SK-N-SH (cell line): ENCODE measurements around the gene TBC1D17. TPM values are rescaled to one million over a fixed set of nuclear protein-coding genes. Genes with fewer than 3 reads are reported as not detected.

Source experiments
- CTCF ChIA-PET: fragments of 300-600, 350-600 bp; formaldehyde crosslinking; extraction: SDS; loops from one replicate; lab custom pipeline; 2021; lab: Yijun Ruan, JAX
- POLR2A ChIA-PET: fragments of 350-600 bp; sonication (Branson Sonifier 250); formaldehyde crosslinking; extraction: SDS; loops from one replicate; lab custom pipeline; 2020; ENCODE audit warnings: antibody characterized with exemption, inconsistent platforms; lab: Yijun Ruan, JAX
- DNase-seq: peaks from one replicate; pipeline ENCODE4 v3.0.0; 2012
- H2AFZ ChIP-seq: fragments of 200-600 bp; sonication (generic); 2 replicates; pipeline ENCODE4 v1.8.1; 2016; ENCODE audit warnings: antibody characterized with exemption, mild to moderate bottlenecking, low read depth
- H3F3A ChIP-seq: fragments of 200-600 bp; sonication (generic); replicated peaks from 2 replicates; pipeline ENCODE3; 2016; ENCODE audit warnings: antibody characterized with exemption, mild to moderate bottlenecking; ENCODE audit not compliant: insufficient read depth
- H3K27ac ChIP-seq, 2 experiments: fragments of 200-500 bp in 1 of 2; fragments of 200-600 bp in 1 of 2; sonication (Bioruptor generic) in 1 of 2; sonication (generic), shearing (Covaris generic) in 1 of 2; 2 replicates each; pipeline versions ENCODE4 v1.5.1 to v1.6.1; 2014 to 2016; ENCODE audit warnings: low read depth in 2 of 2, inconsistent platforms in 1 of 2, low read length in 1 of 2, mild to moderate bottlenecking in 1 of 2, mixed read lengths in 1 of 2
- H3K27me3 ChIP-seq: fragments of 200-600 bp; sonication (generic), shearing (Covaris generic); 2 replicates; pipeline ENCODE4 v1.6.1; 2016; ENCODE audit warnings: mixed run types; ENCODE audit not compliant: insufficient read depth
- H3K36me3 ChIP-seq, 2 experiments: fragments of 200-500 bp in 1 of 2; fragments of 200-600 bp in 1 of 2; sonication (Bioruptor generic) in 1 of 2; sonication (generic) in 1 of 2; replicated peaks in 1 of 2; 2 replicates each; pipeline versions ENCODE3 to v1.5.1; 2014 to 2016; ENCODE audit warnings: low read length in 1 of 2, mild to moderate bottlenecking in 1 of 2; ENCODE audit not compliant: insufficient read depth in 2 of 2, control insufficient read depth in 1 of 2
- H3K4me1 ChIP-seq, 2 experiments: fragments of 200-500 bp in 1 of 2; fragments of 200-600 bp in 1 of 2; sonication (Bioruptor generic) in 1 of 2; sonication (generic), shearing (Covaris generic) in 1 of 2; 2 replicates each; pipeline versions ENCODE4 v1.5.1 to v1.6.1; 2014 to 2016; ENCODE audit warnings: low read depth in 1 of 2, low read length in 1 of 2, mixed run types in 1 of 2; ENCODE audit not compliant: insufficient read depth in 2 of 2, control insufficient read depth in 1 of 2
- H3K4me2 ChIP-seq: fragments of 200-600 bp; sonication (generic), shearing (Covaris generic); 2 replicates; pipeline ENCODE4 v1.6.1; 2017; ENCODE audit warnings: mixed run types
- H3K4me3 ChIP-seq, 2 experiments: fragments of 200-500 bp in 1 of 2; fragments of 200-600 bp in 1 of 2; sonication (Bioruptor generic) in 1 of 2; sonication (generic), shearing (Covaris generic) in 1 of 2; 2 replicates each; pipeline versions ENCODE4 v1.5.1 to v1.8.1; 2014 to 2016; ENCODE audit warnings: low read depth in 2 of 2, inconsistent platforms in 1 of 2, low read length in 1 of 2, mild to moderate bottlenecking in 1 of 2, mixed read lengths in 1 of 2, moderate library complexity in 1 of 2
- H3K79me2 ChIP-seq: fragments of 200-600 bp; sonication (generic); 2 replicates; pipeline ENCODE4 v1.8.1; 2017; ENCODE audit warnings: mild to moderate bottlenecking; ENCODE audit not compliant: insufficient read depth
- H3K9ac ChIP-seq: fragments of 200-600 bp; sonication (generic); 2 replicates; pipeline ENCODE4 v1.6.1; 2017; ENCODE audit warnings: mixed run types
- H3K9me2 ChIP-seq: fragments of 200-600 bp; sonication (generic); 2 replicates; pipeline ENCODE4 v1.6.1; 2017; ENCODE audit warnings: mixed run types
- H3K9me3 ChIP-seq: fragments of 200-600 bp; sonication (generic); 2 replicates; pipeline ENCODE4 v1.6.1; 2017; ENCODE audit warnings: mixed run types, mild to moderate bottlenecking, moderate library complexity
- H4K20me1 ChIP-seq: fragments of 200-600 bp; sonication (generic); 2 replicates; pipeline ENCODE4 v1.6.1; 2017; ENCODE audit warnings: mild to moderate bottlenecking, mixed run types; ENCODE audit not compliant: insufficient read depth
- CHD2 ChIP-seq: fragments of 150-350 bp; IDR thresholded peaks from 2 replicates; pipeline ENCODE4 v1.6.1; 2018; ENCODE audit warnings: low read length; ENCODE audit not compliant: partially characterized antibody
- FOSL2 ChIP-seq: IDR thresholded peaks from 2 replicates; pipeline ENCODE4 v1.4.0; 2012; ENCODE audit warnings: low read depth, mild to moderate bottlenecking, moderate library complexity, borderline replicate concordance
- MXI1 ChIP-seq: IDR thresholded peaks from 2 replicates; pipeline ENCODE4 v1.6.1; 2012; ENCODE audit warnings: mild to moderate bottlenecking, low read depth, low read length, improper control_type of control experiment
- NRF1 ChIP-seq: IDR thresholded peaks from 2 replicates; pipeline ENCODE4 v1.6.1; 2012; ENCODE audit warnings: low read depth, mild to moderate bottlenecking, low read length
- POLR2AphosphoS5 ChIP-seq: IDR thresholded peaks from 2 replicates; pipeline ENCODE4 v1.6.1; 2012; ENCODE audit warnings: low read depth, low read length
- TAF1 ChIP-seq: IDR thresholded peaks from 2 replicates; pipeline ENCODE4 v1.6.1; 2012; ENCODE audit warnings: low read depth, mild to moderate bottlenecking, low read length, moderate library complexity, borderline replicate concordance
- WGBS: methylation state at CpG from one replicate; pipeline ENCODE4 v1.1.6; 2017; ENCODE audit warnings: low lambda C conversion rate; 5-methylcytosine and 5-hydroxymethylcytosine counted together
- polyA plus RNA-seq, 3 experiments: library from polyadenylated mRNA; depleted of rRNA; stranded (reverse); fragments of >200 nt; gene quantifications; 2 replicates each; pipeline ENCODE4 v1.2.3, GENCODE V29; 2012
- TF ChIP-seq, protein P1 (sequence below): IDR thresholded peaks from 2 replicates; pipeline ENCODE4; 2012
- TF ChIP-seq, protein P2 (sequence below): IDR thresholded peaks from 2 replicates; pipeline ENCODE4 v1.6.1; 2012; ENCODE audit warnings: mild to moderate bottlenecking, low read depth, low read length, moderate library complexity
- TF ChIP-seq, protein P3 (sequence below): IDR thresholded peaks from 2 replicates; pipeline ENCODE4 v1.4.0; 2012; ENCODE audit warnings: low read depth

Gene TBC1D17
- polyA plus RNA-seq, 1 of the 3 experiments (the other 2 are of a cell fraction) = 28.3 TPM

DNA sequence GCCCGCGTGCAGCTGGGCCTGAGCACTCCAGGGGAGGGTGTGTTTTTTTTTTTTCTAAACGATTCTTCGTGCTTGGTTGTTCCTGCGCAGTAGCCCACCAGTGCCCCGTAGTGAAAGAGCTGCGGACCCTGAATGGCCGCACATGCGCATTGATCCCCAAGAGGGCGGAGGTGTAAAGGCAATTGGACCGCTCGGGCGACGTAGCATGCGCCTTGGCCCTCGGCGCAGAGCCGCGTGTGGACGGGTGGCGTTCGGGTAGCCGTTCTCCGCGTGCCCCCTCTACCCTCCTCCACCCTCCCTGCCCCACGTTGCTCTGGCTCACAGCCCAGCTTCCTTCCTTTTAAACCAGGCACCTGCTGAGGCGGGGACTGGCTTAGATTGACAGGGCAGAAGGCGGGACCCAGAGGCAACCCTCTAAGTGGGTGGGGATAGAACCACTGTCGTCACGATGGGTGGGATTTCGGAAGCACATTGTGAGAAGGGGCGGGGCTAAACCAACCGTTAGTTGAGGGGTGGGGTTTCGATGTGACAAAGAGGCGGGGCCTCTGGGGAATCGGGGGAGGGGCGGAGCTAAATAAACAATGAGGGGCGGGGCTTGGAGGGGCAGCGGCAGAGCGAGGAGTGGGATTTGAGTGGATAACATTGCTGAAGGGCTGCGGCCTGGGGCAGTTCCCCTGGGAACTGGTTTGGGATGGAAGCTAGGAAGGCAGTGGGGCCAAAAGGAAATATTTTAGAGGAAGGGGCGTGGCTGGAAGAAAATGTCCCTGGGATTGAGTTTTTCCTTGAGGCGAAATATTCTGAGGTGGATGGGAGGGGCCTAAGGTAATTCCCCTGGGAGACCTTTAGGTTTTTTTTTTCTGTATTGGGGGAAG is 52.3 kb downstream of the TBC1D17 start:
- Histone ChIP-seq H3K27me3 (no peaks in the 10 kb centered on the region), H3K4me3 (peak overlapping the region; percentile 76 to 100), H2AFZ (peak overlapping the region; percentile 99; the same call in 1 of the 2 replicates), H3K27ac (peak overlapping the region; percentile 94 to 95), H4K20me1 (0 out of 2 replicates have a peak, but pooled peaks cover 11% of the 10 kb centered on the region), H3K4me2 (peak overlapping the region; percentile 94), H3K9ac (peak overlapping the region; percentile 98), H3K79me2 (peaks cover 45% of the 10 kb centered on the region), H3K4me1 (peaks cover 7 to 10% of the 10 kb centered on the region in 2 experiments; a peak in 2 of 4 replicates), H3K9me2 (no peaks in the 10 kb centered on the region), H3K36me3 (peaks cover 3 to 37% of the 10 kb centered on the region in 2 experiments), H3K9me3 (no peaks in the 10 kb centered on the region), H3F3A (peaks cover 18% of the 10 kb centered on the region)
- POLR2A ChIA-PET = interaction anchor here (0.7 to 2.1 kb wide), 6 partner anchors 9 to 254 kb away, joined by 3 to 8 read pairs (median 3); partner anchors contain the start of gene AKT1S1
- CTCF ChIA-PET = interaction anchor here (1.2 to 3.5 kb wide), 3 partner anchors 8 to 206 kb away, joined by 3 to 23 read pairs (median 4); no protein-coding TSS in a partner anchor
- TF ChIP-seq, protein P1, sequence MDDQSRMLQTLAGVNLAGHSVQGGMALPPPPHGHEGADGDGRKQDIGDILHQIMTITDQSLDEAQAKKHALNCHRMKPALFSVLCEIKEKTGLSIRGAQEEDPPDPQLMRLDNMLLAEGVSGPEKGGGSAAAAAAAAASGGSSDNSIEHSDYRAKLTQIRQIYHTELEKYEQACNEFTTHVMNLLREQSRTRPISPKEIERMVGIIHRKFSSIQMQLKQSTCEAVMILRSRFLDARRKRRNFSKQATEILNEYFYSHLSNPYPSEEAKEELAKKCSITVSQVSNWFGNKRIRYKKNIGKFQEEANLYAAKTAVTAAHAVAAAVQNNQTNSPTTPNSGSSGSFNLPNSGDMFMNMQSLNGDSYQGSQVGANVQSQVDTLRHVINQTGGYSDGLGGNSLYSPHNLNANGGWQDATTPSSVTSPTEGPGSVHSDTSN = peak; percentile 97
- no peak; the same call in 1 of the 2 replicates for TF ChIP-seq TAF1
- TF ChIP-seq POLR2AphosphoS5 = peak; percentile 46; the same call in 1 of the 2 replicates
- no peak for TF ChIP-seq FOSL2
- peak; percentile 57; the same call in 1 of the 2 replicates for TF ChIP-seq MXI1
- TF ChIP-seq CHD2 = peak; percentile 38
- peak; percentile 58; the same call in 1 of the 2 replicates for TF ChIP-seq NRF1
- TF ChIP-seq, protein P2, sequence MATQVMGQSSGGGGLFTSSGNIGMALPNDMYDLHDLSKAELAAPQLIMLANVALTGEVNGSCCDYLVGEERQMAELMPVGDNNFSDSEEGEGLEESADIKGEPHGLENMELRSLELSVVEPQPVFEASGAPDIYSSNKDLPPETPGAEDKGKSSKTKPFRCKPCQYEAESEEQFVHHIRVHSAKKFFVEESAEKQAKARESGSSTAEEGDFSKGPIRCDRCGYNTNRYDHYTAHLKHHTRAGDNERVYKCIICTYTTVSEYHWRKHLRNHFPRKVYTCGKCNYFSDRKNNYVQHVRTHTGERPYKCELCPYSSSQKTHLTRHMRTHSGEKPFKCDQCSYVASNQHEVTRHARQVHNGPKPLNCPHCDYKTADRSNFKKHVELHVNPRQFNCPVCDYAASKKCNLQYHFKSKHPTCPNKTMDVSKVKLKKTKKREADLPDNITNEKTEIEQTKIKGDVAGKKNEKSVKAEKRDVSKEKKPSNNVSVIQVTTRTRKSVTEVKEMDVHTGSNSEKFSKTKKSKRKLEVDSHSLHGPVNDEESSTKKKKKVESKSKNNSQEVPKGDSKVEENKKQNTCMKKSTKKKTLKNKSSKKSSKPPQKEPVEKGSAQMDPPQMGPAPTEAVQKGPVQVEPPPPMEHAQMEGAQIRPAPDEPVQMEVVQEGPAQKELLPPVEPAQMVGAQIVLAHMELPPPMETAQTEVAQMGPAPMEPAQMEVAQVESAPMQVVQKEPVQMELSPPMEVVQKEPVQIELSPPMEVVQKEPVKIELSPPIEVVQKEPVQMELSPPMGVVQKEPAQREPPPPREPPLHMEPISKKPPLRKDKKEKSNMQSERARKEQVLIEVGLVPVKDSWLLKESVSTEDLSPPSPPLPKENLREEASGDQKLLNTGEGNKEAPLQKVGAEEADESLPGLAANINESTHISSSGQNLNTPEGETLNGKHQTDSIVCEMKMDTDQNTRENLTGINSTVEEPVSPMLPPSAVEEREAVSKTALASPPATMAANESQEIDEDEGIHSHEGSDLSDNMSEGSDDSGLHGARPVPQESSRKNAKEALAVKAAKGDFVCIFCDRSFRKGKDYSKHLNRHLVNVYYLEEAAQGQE = 0 out of 2 replicates have a peak, but pooled peaks have one; percentile 12
- TF ChIP-seq, protein P3, sequence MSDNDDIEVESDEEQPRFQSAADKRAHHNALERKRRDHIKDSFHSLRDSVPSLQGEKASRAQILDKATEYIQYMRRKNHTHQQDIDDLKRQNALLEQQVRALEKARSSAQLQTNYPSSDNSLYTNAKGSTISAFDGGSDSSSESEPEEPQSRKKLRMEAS = peak; percentile 88
- 3% methylated on average over 41 of the region's 43 CpGs for WGBS
- peak; percentile 95 for DNase-seq
